Esophagus squamous epithelium (tissue), 5 donors: Measurements from ENCODE around the gene PLCB1. TPM values are rescaled to one million over a fixed set of nuclear protein-coding genes. Genes with fewer than 3 reads are reported as not detected.

Experiments
- DNase-seq: peaks from one replicate; lab custom pipeline; 2025; lab: John Stamatoyannopoulos, UW
- H3K27ac ChIP-seq, 4 donors: fragments of 200-600 bp; sonication (generic); one replicate each; pipeline ENCODE4 v1.5.1; 2016 to 2019; ENCODE audit warnings: mild to moderate bottlenecking in 1 of 4
- H3K27me3 ChIP-seq, 4 donors: fragments of 200-600 bp; sonication (generic); 1 replicate in 3 of 4; 2 replicates in 1 of 4; pipeline versions ENCODE4 v1.5.1 to v1.6.0; 2017 to 2021; ENCODE audit warnings: antibody characterized with exemption in 1 of 4
- H3K36me3 ChIP-seq, 3 donors: fragments of 200-600 bp; sonication (generic); one replicate each; pipeline ENCODE4 v1.5.1; 2016 to 2019
- H3K4me1 ChIP-seq, 3 donors: fragments of 200-600 bp; sonication (generic); one replicate each; pipeline ENCODE4 v1.5.1; 2017 to 2019
- H3K4me3 ChIP-seq, 4 donors: fragments of 200-600 bp; sonication (generic); 1 replicate in 3 of 4; 2 replicates in 1 of 4; pipeline ENCODE4 v1.5.1; 2016 to 2019; ENCODE audit warnings: mild to moderate bottlenecking in 2 of 4, moderate library complexity in 1 of 4
- H3K9me3 ChIP-seq, 3 donors: fragments of 200-600 bp; sonication (generic); one replicate each; pipeline ENCODE4 v1.5.1; 2016 to 2019
- CTCF ChIP-seq, 6 experiments: fragments of 450-650 bp in 4 of 6; fragments of 200-600 bp in 2 of 6; sonication (generic) in 2 of 6; IDR thresholded peaks; one replicate each; pipeline ENCODE4 v1.5.1; 2016 to 2019; ENCODE audit warnings: antibody characterized with exemption in 6 of 6, mild to moderate bottlenecking in 4 of 6, moderate library complexity in 4 of 6
- POLR2A ChIP-seq, 4 donors: fragments of 450-650 bp; IDR thresholded peaks; one replicate each; pipeline ENCODE4 v1.6.1; 2017; ENCODE audit warnings: antibody characterized with exemption in 4 of 4, mild to moderate bottlenecking in 4 of 4, moderate library complexity in 3 of 4
- WGBS, 2 donors: methylation state at CpG; one replicate each; pipeline ENCODE4 v1.1.5; 2018; 5-methylcytosine and 5-hydroxymethylcytosine counted together
- intact Hi-C: fragments of 100-400 bp; cut with DNase I; formaldehyde crosslinking; loops from one replicate; pipeline ENCODE4 v1.15.0; 2022
- total RNA-seq, 4 donors: library from RNA; depleted of rRNA; stranded (reverse); fragments of >200 nt; gene quantifications; one replicate each; pipeline ENCODE4 v1.1.0, GENCODE V29; 2016
- donor health status: DM: yes; HTN: yes; CAD: no.

Gene PLCB1
- total RNA-seq, 4 donors from 2014 or later: 1.9 to 20.4 (median 5.0) TPM

GRCh38 chr20:8524101-8525016, 392.3 kb downstream of the PLCB1 start:
- DNase-seq: no peak
- TF ChIP-seq POLR2A (IDR thresholded peaks at IDR 0.05): no peak
- TF ChIP-seq CTCF (IDR thresholded peaks at IDR 0.05): no peak

GRCh38 chr20:8525017-8525343, 392.9 kb downstream of the PLCB1 start:
- TF ChIP-seq CTCF (IDR thresholded peaks at IDR 0.05) (no peak), POLR2A (IDR thresholded peaks at IDR 0.05) (no peak)
- no peak overlapping the region for H3K27ac ChIP-seq
- intact Hi-C loops: no loop called here
- no peaks in the 10 kb centered on the region for H3K4me1 ChIP-seq
- H3K36me3 ChIP-seq: no peaks in the 10 kb centered on the region
- no peaks in the 10 kb centered on the region for H3K27me3 ChIP-seq
- DNase-seq: no peak
- no peaks in the 10 kb centered on the region for H3K9me3 ChIP-seq
- no peak overlapping the region for H3K4me3 ChIP-seq

More at GRCh38 chr20:8524101-8525016, 392.3 kb downstream of the PLCB1 start:
- Histone ChIP-seq H3K36me3 (no peaks in the 10 kb centered on the region), H3K4me3 (no peak overlapping the region), H3K27ac (no peak overlapping the region), H3K4me1 (no peaks in the 10 kb centered on the region), H3K9me3 (no peaks in the 10 kb centered on the region), H3K27me3 (no peaks in the 10 kb centered on the region)
- WGBS, 2 donors: 44 to 51% methylated on average over 5 of the region's 5 CpGs
- intact Hi-C loops: no loop called here

- no peaks in the 10 kb centered on the region for H3K36me3 ChIP-seq
- intact Hi-C loops: no loop called here
- WGBS, 2 donors: 79 to 90% methylated on average over 2 of the region's 2 CpGs
- H3K27me3 ChIP-seq: no peaks in the 10 kb centered on the region
- H3K27ac ChIP-seq: no peak overlapping the region
- H3K9me3 ChIP-seq: no peaks in the 10 kb centered on the region
- no peaks in the 10 kb centered on the region for H3K4me1 ChIP-seq
- no peak for DNase-seq
- TF ChIP-seq POLR2A (IDR thresholded peaks at IDR 0.05) (no peak), CTCF (IDR thresholded peaks at IDR 0.05) (no peak)
- H3K4me3 ChIP-seq: no peak overlapping the region
Measured at GRCh38 chr20:8526610-8527009, 394.5 kb downstream of the PLCB1 start.

- Histone ChIP-seq H3K4me1 (no peaks in the 10 kb centered on the region), H3K27me3 (no peaks in the 10 kb centered on the region), H3K27ac (no peak overlapping the region), H3K4me3 (no peak overlapping the region), H3K36me3 (no peaks in the 10 kb centered on the region), H3K9me3 (no peaks in the 10 kb centered on the region)
- TF ChIP-seq POLR2A (IDR thresholded peaks at IDR 0.05) (no peak), CTCF (IDR thresholded peaks at IDR 0.05) (no peak)
- intact Hi-C loops: no loop called here
- no peak for DNase-seq
- WGBS, 2 donors: 59 to 75% methylated on average over 4 of the region's 4 CpGs
Measured at GRCh38 chr20:8527998-8528723, 396.1 kb downstream of the PLCB1 start.

GRCh38 chr20:8530022-8530421, 398.0 kb downstream of the PLCB1 start:
- DNase-seq: no peak
- Histone ChIP-seq H3K27ac (no peak overlapping the region), H3K36me3 (no peaks in the 10 kb centered on the region), H3K4me3 (no peak overlapping the region), H3K4me1 (no peaks in the 10 kb centered on the region), H3K9me3 (no peaks in the 10 kb centered on the region), H3K27me3 (no peaks in the 10 kb centered on the region)
- intact Hi-C loops: no loop called here
- TF ChIP-seq CTCF (IDR thresholded peaks at IDR 0.05) (no peak), POLR2A (IDR thresholded peaks at IDR 0.05) (no peak)
- 80 to 85% methylated on average over 1 of the region's 1 CpG for WGBS, 2 donors
